Occipital lobe (tissue), 3 donors: Measurements from ENCODE around the gene IL36RN. TPM values are rescaled to one million over a fixed set of nuclear protein-coding genes. Genes with fewer than 3 reads are reported as not detected.

ENCODE experiments used
- DNase-seq: peaks from one replicate; lab custom pipeline; 2025; lab: John Stamatoyannopoulos, UW
- small RNA-seq: library from RNA; depleted of rRNA; stranded (forward); fragments of <200 nt; gene quantifications from one replicate; pipeline ENCODE3, GENCODE V24; 2014
- total RNA-seq: library from RNA; depleted of rRNA; stranded (reverse); fragments of >200 nt; gene quantifications from one replicate; pipeline ENCODE4 v1.2.3, GENCODE V29; 2014

The IL36RN gene
- total RNA-seq, 1 donor from 2014 or later: not detected

DNA sequence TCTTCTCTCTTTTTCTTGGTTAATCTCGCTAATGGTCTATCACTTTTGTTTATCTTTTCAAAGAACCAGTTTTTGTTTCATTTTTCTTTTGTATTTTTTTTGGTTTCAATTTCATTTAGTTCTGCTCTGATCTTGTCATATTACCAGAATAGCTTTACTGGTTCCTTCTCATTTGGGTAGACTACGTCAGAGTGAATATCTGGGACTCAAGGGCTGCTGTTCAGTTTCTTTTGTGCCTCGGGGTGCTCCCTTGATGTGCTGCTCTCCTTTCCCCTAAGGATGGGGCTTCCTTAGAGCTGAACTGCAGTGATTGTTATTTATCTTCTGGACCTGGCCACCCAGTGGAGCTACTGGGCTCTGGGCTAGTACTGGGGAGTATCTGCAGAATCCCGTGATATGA lies 39.0 kb downstream of the IL36RN start:
- DNase-seq: no peak

- no peak for DNase-seq
Observed at GRCh38 chr2:113098532-113098931, 39.5 kb downstream of the IL36RN start.

GRCh38 chr2:113102133-113102532 lies 43.1 kb downstream of the IL36RN start:
- DNase-seq: no peak

GRCh38 chr2:113103277-113103676 lies 44.3 kb downstream of the IL36RN start:
- no peak for DNase-seq

- DNase-seq: no peak
Observed at GRCh38 chr2:113104054-113104611, 45.1 kb downstream of the IL36RN start.

GRCh38 chr2:113105047-113105785 lies 46.2 kb downstream of the IL36RN start:
- DNase-seq: no peak

DNA sequence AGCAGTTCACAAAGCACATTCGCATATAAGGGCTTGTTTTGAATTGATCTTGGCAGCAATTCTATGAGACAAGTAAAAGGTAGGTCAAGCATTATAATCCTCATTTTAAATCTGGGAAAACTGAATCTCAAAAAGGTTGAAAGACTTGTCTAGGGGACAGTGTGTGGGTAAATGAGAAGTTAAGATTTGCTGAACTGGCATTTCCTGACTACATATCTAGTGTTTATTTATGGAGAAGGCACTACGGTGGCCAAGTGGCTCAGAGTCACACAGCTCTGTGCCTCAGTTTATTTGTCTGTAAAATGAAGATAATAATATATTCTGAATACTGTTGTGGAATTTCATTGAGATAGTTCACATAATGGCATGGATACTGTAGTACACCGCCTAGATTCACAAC lies 52.1 kb downstream of the IL36RN start:
- no peak for DNase-seq

DNA sequence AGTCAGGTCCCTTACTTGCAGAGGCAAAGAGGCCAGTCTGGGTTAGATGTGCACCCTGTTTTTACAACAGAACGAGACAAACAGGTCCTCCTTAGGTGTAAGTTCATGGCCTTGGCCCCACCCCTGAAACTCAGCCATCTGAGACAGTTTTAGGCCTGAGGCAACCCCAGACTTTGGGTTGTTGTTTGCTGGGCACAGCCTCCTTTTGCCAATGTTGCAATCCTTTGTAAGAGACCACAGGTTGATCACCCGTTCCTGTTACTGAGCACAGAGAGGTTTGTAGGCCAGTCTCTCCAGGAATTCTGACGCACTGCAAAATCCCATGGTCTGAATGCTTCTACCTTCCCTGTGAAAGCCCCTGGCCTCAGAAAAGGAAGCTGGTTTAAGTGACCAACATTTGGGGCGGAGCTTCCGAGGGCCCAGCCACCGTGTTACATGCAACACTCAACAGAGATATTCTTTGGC lies 52.9 kb downstream of the IL36RN start:
- no peak for DNase-seq

DNA sequence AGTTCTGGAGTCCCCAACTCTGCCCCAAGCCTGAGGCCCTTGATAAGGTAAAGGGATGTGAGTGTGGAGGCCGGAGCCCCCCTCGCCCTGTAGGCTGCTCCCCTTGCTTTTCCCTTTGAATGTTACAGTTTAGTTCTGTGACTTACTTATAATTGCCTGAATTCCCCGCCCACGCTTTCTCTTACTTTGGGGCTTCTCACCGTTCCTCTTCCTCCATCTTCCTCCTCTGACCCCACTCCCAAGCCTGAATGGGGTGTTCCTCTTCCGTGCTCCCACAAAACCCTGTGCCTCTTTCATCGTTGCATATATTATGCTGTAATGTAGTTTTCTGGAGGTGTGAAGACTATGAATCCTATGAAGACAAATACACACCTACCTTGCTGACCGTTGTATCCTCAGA lies 53.4 kb downstream of the IL36RN start:
- DNase-seq: no peak

DNA sequence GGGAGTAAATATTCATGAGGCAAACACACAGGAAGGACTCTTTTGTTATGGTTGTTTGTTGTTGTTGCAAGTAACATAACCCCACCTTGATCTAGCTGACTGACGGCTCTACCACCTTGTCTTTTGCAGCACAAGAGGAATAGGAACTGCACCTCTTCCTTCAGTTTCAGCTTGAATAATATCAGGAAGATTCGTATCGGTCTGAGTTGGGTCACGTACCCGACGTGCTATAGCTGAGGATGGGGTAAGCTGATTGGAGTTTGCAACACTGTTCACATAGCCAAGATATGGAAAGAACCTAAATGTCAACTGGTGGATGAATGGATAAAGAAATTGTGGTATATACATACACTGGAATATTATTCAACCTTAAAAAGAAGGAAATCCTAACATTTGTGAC lies 53.9 kb downstream of the IL36RN start:
- no peak for DNase-seq

DNA sequence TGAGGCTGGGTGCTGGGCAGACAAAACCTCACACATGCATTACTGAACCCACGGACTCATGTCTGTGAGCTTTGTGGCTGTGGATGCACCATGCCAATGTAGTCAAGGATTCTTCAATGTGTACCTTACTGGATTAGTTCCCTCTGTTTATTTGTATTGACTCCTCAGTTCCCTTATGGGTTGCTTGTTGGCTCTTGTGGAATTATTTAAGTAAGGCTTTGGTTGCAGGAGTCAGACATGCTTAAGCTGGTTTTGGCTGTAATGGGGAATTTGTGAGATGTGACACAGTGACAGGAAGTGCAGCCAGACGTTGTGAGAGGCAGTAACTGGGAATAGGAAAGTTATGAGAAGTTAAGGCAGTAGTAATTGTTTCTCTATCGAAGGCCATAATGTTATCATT lies 54.8 kb downstream of the IL36RN start:
- DNase-seq: no peak

Small RNAs within 50 kb of the gene (small RNA-seq; reads per million reads assigned to genes)
- gene RNU6-1180P: not detected

Other genes with a start within 250 kb of the IL36RN start
- 0.78 TPM for gene IL1B, start 222.4 kb upstream of the IL36RN start, total RNA-seq
- gene IL37, start 148.0 kb upstream of the IL36RN start, total RNA-seq: not detected
- not detected for gene IL36G, start 81.2 kb upstream of the IL36RN start, total RNA-seq
- not detected for gene IL36A, start 53.7 kb upstream of the IL36RN start, total RNA-seq
- not detected for gene IL36B, start 6.3 kb upstream of the IL36RN start, total RNA-seq
- not detected for gene IL1F10, start 8.8 kb downstream of the IL36RN start, total RNA-seq
- not detected for gene IL1RN, start 68.4 kb downstream of the IL36RN start, total RNA-seq
- gene PSD4, start 114.8 kb downstream of the IL36RN start, total RNA-seq: 4.2 TPM
- not detected for gene PAX8, start 219.7 kb downstream of the IL36RN start, total RNA-seq